Stimulated activated memory B cell treated with anti-CD40 and anti-IgM and Interleukin-4, amounts not matched to agents 10 μg/mL and 1 μg/mL and 100 μg/mL, for 72 hours (primary cell): Measurements from ENCODE around the gene NBDY.
"Not testable (repeated sequence)": the region's sequence is repeated elsewhere in the genome, so short reads cannot be mapped to it uniquely, and the experiment has no call there.

Experiments
- ATAC-seq: fragments of 150-1000 bp; cut with Tn5 transposase; 2 replicates; pipeline ENCODE4 v1.10.0; 2021
- H3K27ac Mint-ChIP-seq: one replicate; pipeline ENCODE4 v1.8.0; 2022; ENCODE audit warnings: mild to moderate bottlenecking, mixed read lengths
- H3K27me3 Mint-ChIP-seq: one replicate; pipeline ENCODE4 v1.8.0; 2022; ENCODE audit warnings: mixed read lengths
- H3K36me3 Mint-ChIP-seq: one replicate; pipeline ENCODE4 v1.8.0; 2022; ENCODE audit warnings: mixed read lengths
- H3K4me1 Mint-ChIP-seq: one replicate; pipeline ENCODE4 v1.8.0; 2022; ENCODE audit warnings: mixed read lengths
- H3K4me3 Mint-ChIP-seq: one replicate; pipeline ENCODE4 v1.8.0; 2022; ENCODE audit warnings: mild to moderate bottlenecking, moderate library complexity, mixed read lengths
- H3K9me3 Mint-ChIP-seq: one replicate; pipeline ENCODE4 v1.8.0; 2022; ENCODE audit warnings: mixed read lengths

NBDY gene

GRCh38 chrX:56773522-56774060 is 44.5 kb downstream of the NBDY start:
- not testable (repeated sequence) for H3K27ac Mint-ChIP-seq, H3K36me3 Mint-ChIP-seq, H3K9me3 Mint-ChIP-seq, H3K4me1 Mint-ChIP-seq, H3K27me3 Mint-ChIP-seq, ATAC-seq, H3K4me3 Mint-ChIP-seq

GRCh38 chrX:56778099-56778923 is 49.3 kb downstream of the NBDY start:
- peaks cover 21% of the 10 kb centered on the region for H3K4me1 Mint-ChIP-seq
- H3K27ac Mint-ChIP-seq, H3K9me3 Mint-ChIP-seq, ATAC-seq, H3K4me3 Mint-ChIP-seq, H3K27me3 Mint-ChIP-seq: not testable (repeated sequence)
- peaks cover 12% of the 10 kb centered on the region for H3K36me3 Mint-ChIP-seq

GRCh38 chrX:56778924-56779468 is 50.0 kb downstream of the NBDY start:
- not testable (repeated sequence) for H3K27ac Mint-ChIP-seq, ATAC-seq, H3K27me3 Mint-ChIP-seq, H3K4me3 Mint-ChIP-seq, H3K9me3 Mint-ChIP-seq
- peaks cover 21% of the 10 kb centered on the region for H3K4me1 Mint-ChIP-seq
- H3K36me3 Mint-ChIP-seq, result peaks cover 12% of the 10 kb centered on the region

- peak overlapping the region; percentile 84 for H3K27ac Mint-ChIP-seq
- not testable (repeated sequence) for H3K9me3 Mint-ChIP-seq, ATAC-seq, H3K27me3 Mint-ChIP-seq, H3K4me3 Mint-ChIP-seq
- H3K36me3 Mint-ChIP-seq, result peaks cover 18% of the 10 kb centered on the region
- peaks cover 26% of the 10 kb centered on the region for H3K4me1 Mint-ChIP-seq
Measured at GRCh38 chrX:56780681-56781649, 51.9 kb downstream of the NBDY start.

GRCh38 chrX:56782352-56782751 is 53.3 kb downstream of the NBDY start:
- Mint-ChIP-seq H3K27ac (peak overlapping the region; percentile 84), H3K4me3 (peak overlapping the region; percentile 70), H3K4me1 (peaks cover 35% of the 10 kb centered on the region), H3K36me3 (peaks cover 29% of the 10 kb centered on the region), H3K27me3 (no peaks in the 10 kb centered on the region), H3K9me3 (no peaks in the 10 kb centered on the region)
- ATAC-seq, result peak; percentile 80

GRCh38 chrX:56782791-56783449 is 53.9 kb downstream of the NBDY start:
- H3K4me1 Mint-ChIP-seq, result peaks cover 35% of the 10 kb centered on the region
- peaks cover 29% of the 10 kb centered on the region for H3K36me3 Mint-ChIP-seq
- H3K27ac Mint-ChIP-seq, result peak overlapping the region; percentile 84

GRCh38 chrX:56783450-56783831 is 54.4 kb downstream of the NBDY start:
- Mint-ChIP-seq H3K27me3 (no peaks in the 10 kb centered on the region), H3K4me3 (no peak overlapping the region), H3K4me1 (peaks cover 35% of the 10 kb centered on the region), H3K27ac (no peak overlapping the region), H3K36me3 (peaks cover 29% of the 10 kb centered on the region), H3K9me3 (no peaks in the 10 kb centered on the region)
- ATAC-seq, result no peak

More at GRCh38 chrX:56782791-56783449, 53.9 kb downstream of the NBDY start:
- H3K27me3 Mint-ChIP-seq, result no peaks in the 10 kb centered on the region
- ATAC-seq, result no peak
- H3K4me3 Mint-ChIP-seq, result peak overlapping the region; percentile 43
- H3K9me3 Mint-ChIP-seq, result no peaks in the 10 kb centered on the region

GRCh38 chrX:56783996-56784620 is 55.1 kb downstream of the NBDY start:
- Mint-ChIP-seq H3K27me3 (no peaks in the 10 kb centered on the region), H3K9me3 (no peaks in the 10 kb centered on the region), H3K4me3 (no peak overlapping the region), H3K4me1 (peaks cover 35% of the 10 kb centered on the region), H3K27ac (no peak overlapping the region), H3K36me3 (peaks cover 29% of the 10 kb centered on the region)
- no peak for ATAC-seq

- no peaks in the 10 kb centered on the region for H3K9me3 Mint-ChIP-seq
- no peak overlapping the region for H3K4me3 Mint-ChIP-seq
- H3K27me3 Mint-ChIP-seq, result no peaks in the 10 kb centered on the region
- no peak for ATAC-seq
- peaks cover 29% of the 10 kb centered on the region for H3K36me3 Mint-ChIP-seq
- no peak overlapping the region for H3K27ac Mint-ChIP-seq
- H3K4me1 Mint-ChIP-seq, result peaks cover 35% of the 10 kb centered on the region
Measured at GRCh38 chrX:56784666-56785065, 55.6 kb downstream of the NBDY start.

GRCh38 chrX:56785442-56785841 is 56.4 kb downstream of the NBDY start:
- H3K27me3 Mint-ChIP-seq, result no peaks in the 10 kb centered on the region
- peaks cover 29% of the 10 kb centered on the region for H3K36me3 Mint-ChIP-seq
- ATAC-seq, result no peak
- H3K4me1 Mint-ChIP-seq, result peaks cover 39% of the 10 kb centered on the region
- H3K9me3 Mint-ChIP-seq, result no peaks in the 10 kb centered on the region
- no peak overlapping the region for H3K27ac Mint-ChIP-seq
- no peak overlapping the region for H3K4me3 Mint-ChIP-seq

- H3K4me1 Mint-ChIP-seq, result peaks cover 44% of the 10 kb centered on the region
- no peaks in the 10 kb centered on the region for H3K27me3 Mint-ChIP-seq
- peak overlapping the region; percentile 17 for H3K27ac Mint-ChIP-seq
- H3K9me3 Mint-ChIP-seq, result no peaks in the 10 kb centered on the region
- no peak for ATAC-seq
- peaks cover 38% of the 10 kb centered on the region for H3K36me3 Mint-ChIP-seq
- no peak overlapping the region for H3K4me3 Mint-ChIP-seq
Measured at GRCh38 chrX:56786889-56787733, 58.1 kb downstream of the NBDY start.

GRCh38 chrX:56787734-56788152 is 58.7 kb downstream of the NBDY start:
- ATAC-seq, result no peak
- Mint-ChIP-seq H3K4me1 (peaks cover 43% of the 10 kb centered on the region), H3K4me3 (no peak overlapping the region), H3K9me3 (no peaks in the 10 kb centered on the region), H3K36me3 (peaks cover 32% of the 10 kb centered on the region), H3K27me3 (no peaks in the 10 kb centered on the region), H3K27ac (no peak overlapping the region)

GRCh38 chrX:56788229-56788628 is 59.2 kb downstream of the NBDY start:
- ATAC-seq, result no peak
- Mint-ChIP-seq H3K27ac (no peak overlapping the region), H3K36me3 (peaks cover 29% of the 10 kb centered on the region), H3K27me3 (no peaks in the 10 kb centered on the region), H3K4me3 (no peak overlapping the region), H3K4me1 (peaks cover 40% of the 10 kb centered on the region), H3K9me3 (no peaks in the 10 kb centered on the region)
